Measurements from ENCODE around the gene TRIM38. TPM values are rescaled to one million over a fixed set of nuclear protein-coding genes. Genes with fewer than 3 reads are reported as not detected.
"Not testable (repeated sequence)": the region's sequence is repeated elsewhere in the genome, so short reads cannot be mapped to it uniquely, and the experiment has no call there.

The TRIM38 gene
- total and polyA plus RNA-seq, 2 experiments from 2014 or later, result 5.2 to 8.6 TPM

DNA sequence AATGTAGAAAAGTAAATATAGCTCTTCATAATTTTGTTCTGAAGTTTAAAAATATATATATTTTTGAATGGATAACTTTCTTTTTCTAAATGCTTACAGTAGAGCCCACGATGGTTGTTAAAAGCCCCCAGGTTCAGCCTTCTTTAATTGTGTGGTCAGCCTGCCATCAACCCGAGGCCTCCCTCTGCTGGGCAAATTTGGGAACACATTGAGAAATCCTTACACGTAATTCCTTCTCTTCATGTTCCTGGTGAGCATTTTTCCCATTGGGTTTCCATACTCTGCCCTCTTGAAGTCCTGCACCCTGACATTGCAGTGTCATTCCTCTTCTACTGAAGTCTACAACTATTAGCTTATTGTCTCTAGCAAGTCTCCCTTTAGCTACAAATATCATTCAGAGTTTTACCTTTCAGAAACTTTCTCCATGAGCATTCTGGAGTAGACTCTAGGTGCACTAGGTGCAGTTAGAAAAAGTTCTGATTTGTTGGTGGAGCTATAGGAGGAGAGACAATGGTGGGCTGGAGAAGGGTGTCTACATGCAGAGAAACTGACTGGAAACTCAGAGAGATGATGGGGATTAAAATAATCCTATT is 40.6 kb downstream of the TRIM38 start:
- Histone ChIP-seq H3K4me2 (no peak overlapping the region), H3K27me3 (no peaks in the 10 kb centered on the region), H3K4me1 (ENCODE audit: insufficient read depth) (no peaks in the 10 kb centered on the region), H3K4me3 (no peak overlapping the region), H3K79me2 (no peaks in the 10 kb centered on the region), H2AFZ (no peak overlapping the region), H3K36me3 (replicated peaks; ENCODE audit: insufficient read depth, low read depth) (no peaks in the 10 kb centered on the region), H3K9me2 (replicated peaks; ENCODE audit: insufficient read depth) (no peaks in the 10 kb centered on the region), H3K27ac (no peak overlapping the region), H3K9me3 (ENCODE audit: low read depth) (no peaks in the 10 kb centered on the region), H4K20me1 (ENCODE audit: insufficient read depth, poor library complexity, severe bottlenecking) (no peaks in the 10 kb centered on the region)
- peak; percentile 73 for DNase-seq (ENCODE audit: low spot score)
- TF ChIP-seq CTCF (IDR thresholded peaks at IDR 0.05; ENCODE audit: poor library complexity) (peak; percentile 71), EZH2 (IDR thresholded peaks at IDR 0.05; ENCODE audit: borderline replicate concordance) (no peak)
- 5% methylated on average over 3 of the region's 3 CpGs for WGBS (ENCODE audit: low lambda C conversion rate, missing lambda C conversion rate)

DNA sequence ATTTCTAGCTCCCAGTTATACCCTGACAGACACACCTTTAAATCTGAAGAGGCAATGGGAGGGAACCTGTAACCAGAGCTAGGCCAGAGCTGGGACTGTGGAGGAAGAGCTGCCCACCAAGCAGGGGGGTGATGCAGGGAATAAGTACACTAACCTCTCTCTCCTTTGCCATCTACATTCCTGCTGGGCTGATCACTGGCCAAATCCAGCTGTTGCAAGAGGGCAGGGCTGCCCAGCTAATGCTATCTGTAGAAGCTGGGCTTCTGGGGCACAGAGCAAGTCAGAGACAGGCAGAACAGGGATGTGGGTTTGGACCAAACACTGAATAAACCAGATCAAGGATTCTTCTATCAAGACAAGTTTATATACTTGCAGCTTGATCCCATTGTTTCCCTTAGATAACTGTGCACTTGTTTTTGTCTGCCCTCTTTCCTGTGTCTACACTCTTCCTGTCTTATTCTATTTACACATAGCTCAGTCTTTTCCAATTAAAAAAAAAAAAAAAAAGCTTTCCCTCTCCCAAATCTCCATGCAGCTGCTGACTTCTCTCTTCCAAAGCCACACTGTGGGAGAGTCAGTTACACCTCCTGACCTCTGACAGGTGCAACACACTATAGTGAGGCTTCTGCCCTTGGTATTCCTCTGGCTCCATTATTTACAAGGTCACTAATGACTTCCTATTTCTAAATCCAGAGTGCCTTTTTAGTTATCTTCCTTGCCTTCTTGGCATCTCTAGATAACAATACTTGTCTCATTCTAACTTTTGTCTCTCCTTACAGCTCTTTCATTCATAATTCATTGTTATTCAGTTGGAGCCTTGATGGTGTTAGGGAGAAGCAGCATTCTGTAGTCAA is 43.7 kb downstream of the TRIM38 start:
- Histone ChIP-seq H3K27ac (no peak overlapping the region), H3K4me1 (ENCODE audit: insufficient read depth) (no peaks in the 10 kb centered on the region), H2AFZ (no peak overlapping the region), H3K36me3 (replicated peaks; ENCODE audit: insufficient read depth, low read depth) (no peaks in the 10 kb centered on the region), H4K20me1 (ENCODE audit: insufficient read depth, poor library complexity, severe bottlenecking) (no peaks in the 10 kb centered on the region), H3K4me2 (no peak overlapping the region), H3K9me3 (ENCODE audit: low read depth) (no peaks in the 10 kb centered on the region), H3K79me2 (no peaks in the 10 kb centered on the region), H3K9me2 (replicated peaks; ENCODE audit: insufficient read depth) (no peaks in the 10 kb centered on the region), H3K27me3 (no peaks in the 10 kb centered on the region), H3K4me3 (no peak overlapping the region)
- DNase-seq (ENCODE audit: low spot score), result no peak
- no peak for TF ChIP-seq EZH2 (IDR thresholded peaks at IDR 0.05; ENCODE audit: borderline replicate concordance)
- no peak for TF ChIP-seq EZH2phosphoT487 (IDR thresholded peaks at IDR 0.05; ENCODE audit: low read depth, severe bottlenecking, unreplicated experiment)
- no peak for TF ChIP-seq CTCF (IDR thresholded peaks at IDR 0.05; ENCODE audit: poor library complexity)

- not testable (repeated sequence) for H3K79me2 ChIP-seq; H3K27me3 ChIP-seq; H3K9me3 ChIP-seq (ENCODE audit: low read depth); H3K27ac ChIP-seq; H2AFZ ChIP-seq; H4K20me1 ChIP-seq (ENCODE audit: insufficient read depth, poor library complexity, severe bottlenecking); H3K4me1 ChIP-seq (ENCODE audit: insufficient read depth); H3K9me2 ChIP-seq (replicated peaks; ENCODE audit: insufficient read depth); H3K4me3 ChIP-seq; DNase-seq (ENCODE audit: low spot score); H3K4me2 ChIP-seq; H3K36me3 ChIP-seq (replicated peaks; ENCODE audit: insufficient read depth, low read depth)
- WGBS (ENCODE audit: low lambda C conversion rate, missing lambda C conversion rate), result 75% methylated on average over 1 of the region's 1 CpG
These were observed 44.3 kb downstream of the TRIM38 start for GRCh38 chr6:26006940-26007305.

DNA sequence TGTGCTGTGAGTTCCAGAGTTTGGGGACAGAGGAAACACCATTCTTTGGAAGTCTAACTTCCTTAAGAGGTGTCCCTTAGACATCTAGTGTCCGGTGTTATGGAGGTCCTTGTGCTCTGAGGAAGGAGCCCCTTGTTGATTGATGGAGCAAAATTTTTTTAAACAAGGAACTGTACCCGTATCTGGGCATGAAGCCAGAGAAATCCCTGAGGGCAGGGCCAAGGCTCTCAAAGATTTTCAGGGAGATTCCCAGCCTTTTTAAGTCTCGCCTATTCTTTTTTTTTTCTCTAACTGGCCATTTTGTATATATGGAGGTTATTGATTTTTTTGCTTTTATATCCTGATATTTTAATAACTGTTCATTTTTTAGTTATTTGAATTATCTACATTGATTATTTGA is 45.9 kb downstream of the TRIM38 start:
- Histone ChIP-seq H2AFZ (no peak overlapping the region), H3K4me2 (no peak overlapping the region), H4K20me1 (ENCODE audit: insufficient read depth, poor library complexity, severe bottlenecking) (no peaks in the 10 kb centered on the region), H3K4me1 (ENCODE audit: insufficient read depth) (no peaks in the 10 kb centered on the region), H3K27me3 (no peaks in the 10 kb centered on the region), H3K36me3 (replicated peaks; ENCODE audit: insufficient read depth, low read depth) (no peaks in the 10 kb centered on the region), H3K9me2 (replicated peaks; ENCODE audit: insufficient read depth) (no peaks in the 10 kb centered on the region), H3K79me2 (no peaks in the 10 kb centered on the region), H3K9me3 (ENCODE audit: low read depth) (no peaks in the 10 kb centered on the region), H3K4me3 (no peak overlapping the region), H3K27ac (no peak overlapping the region)
- no peak for DNase-seq (ENCODE audit: low spot score)
- WGBS (ENCODE audit: low lambda C conversion rate, missing lambda C conversion rate), result 71% methylated on average over 3 of the region's 3 CpGs
- TF ChIP-seq EZH2phosphoT487 (IDR thresholded peaks at IDR 0.05; ENCODE audit: low read depth, severe bottlenecking, unreplicated experiment), result no peak
- TF ChIP-seq EZH2 (IDR thresholded peaks at IDR 0.05; ENCODE audit: borderline replicate concordance), result no peak
- no peak for TF ChIP-seq CTCF (IDR thresholded peaks at IDR 0.05; ENCODE audit: poor library complexity)
